ENCODE results near the gene CNKSR2. TPM values are rescaled to one million over a fixed set of nuclear protein-coding genes. Genes with fewer than 3 reads are reported as not detected.

CNKSR2 gene
- total RNA-seq, 1 experiment from 2014 or later: 52.9 TPM

- no peak overlapping the region for H3K27ac Mint-ChIP-seq
Observed at GRCh38 chrX:21691512-21692018, 317.3 kb downstream of the CNKSR2 start.

More at GRCh38 chrX:21691512-21692018, 317.3 kb downstream of the CNKSR2 start:
- H2BK12ac ChIP-seq (ENCODE audit: insufficient read length, low read depth, low read length): no peak overlapping the region
- H3K79me1 ChIP-seq (ENCODE audit: insufficient read depth, low read depth, low read length, poor library complexity, severe bottlenecking): no peaks in the 10 kb centered on the region
- no peak overlapping the region for H3K4me2 ChIP-seq (ENCODE audit: insufficient read depth, insufficient read length, low read length)
- no peak overlapping the region for H3K27ac ChIP-seq (ENCODE audit: insufficient read length, low read depth, low read length)
- H2BK15ac ChIP-seq (ENCODE audit: low read depth, low read length): no peak overlapping the region
- Mint-ChIP-seq H3K4me3 (no peak overlapping the region), H3K36me3 (ENCODE audit: insufficient read depth in 1 of 3, low read depth in 3 of 3) (no peaks in the 10 kb centered on the region; a peak in 1 of 7 replicates), H3K9me3 (peaks cover 0 to 13% of the 10 kb centered on the region in 2 experiments; a peak in 2 of 5 replicates), H3K4me1 (no peaks in the 10 kb centered on the region), H3K27me3 (ENCODE audit: low read depth) (no peaks in the 10 kb centered on the region)
- H3K27me3 ChIP-seq (ENCODE audit: insufficient read depth, low read length): no peaks in the 10 kb centered on the region
- WGBS (ENCODE audit: extremely low coverage, insufficient read length, low lambda C conversion rate): no CpG with 5 or more reads among the region's 3 CpGs
- H3K23me2 ChIP-seq (ENCODE audit: insufficient read length, low read depth, low read length, poor library complexity, severe bottlenecking): no peaks in the 10 kb centered on the region
- H4K91ac ChIP-seq (ENCODE audit: insufficient read length, low read depth, low read length): no peak overlapping the region
- no peak overlapping the region for H3K56ac ChIP-seq (ENCODE audit: insufficient read length, low read depth, low read length)
- no peak overlapping the region for H2BK5ac ChIP-seq (ENCODE audit: insufficient read length, low read length)
- no peak for TF ChIP-seq CTCF (conservative IDR thresholded peaks at IDR 0.05)
- H3K14ac ChIP-seq (ENCODE audit: insufficient read depth, low read length): no peak overlapping the region
- H2BK120ac ChIP-seq (ENCODE audit: low read depth, low read length, poor library complexity, severe bottlenecking): no peak overlapping the region
- no peak overlapping the region for H3K18ac ChIP-seq (ENCODE audit: insufficient read length, low read depth, low read length)
- no peaks in the 10 kb centered on the region for H4K20me1 ChIP-seq (ENCODE audit: control insufficient read depth, insufficient read depth, insufficient read length)
- H2AFZ ChIP-seq (ENCODE audit: low read length): no peak overlapping the region
- H3K4me1 ChIP-seq (ENCODE audit: insufficient read depth, low read length): no peaks in the 10 kb centered on the region
- no peaks in the 10 kb centered on the region for H3K79me2 ChIP-seq (ENCODE audit: insufficient read depth, low read length)
- no peak overlapping the region for H3K4ac ChIP-seq (ENCODE audit: low read depth, low read length)
- no peak overlapping the region for H2BK20ac ChIP-seq (ENCODE audit: low read depth, low read length, poor library complexity, severe bottlenecking)
- H3K23ac ChIP-seq (ENCODE audit: insufficient read length, low read depth, low read length): no peak overlapping the region
- H4K8ac ChIP-seq (replicated peaks; ENCODE audit: insufficient read length, low read depth, low read length): no peak overlapping the region
- peaks cover 6% of the 10 kb centered on the region for H3K9me3 ChIP-seq (ENCODE audit: control insufficient read depth, low read depth, low read length)
- H4K5ac ChIP-seq (ENCODE audit: insufficient read length, low read depth, low read length): no peak overlapping the region
- no peak overlapping the region for H2AK5ac ChIP-seq (ENCODE audit: insufficient read length, low read length)
- H3T11ph ChIP-seq (ENCODE audit: low read length): no peak overlapping the region
- no peak for DNase-seq
- no peak overlapping the region for H3K9ac ChIP-seq (ENCODE audit: extremely low read depth, insufficient read length, low read length)
